ENCODE data around the gene CEP89. TPM values are rescaled to one million over a fixed set of nuclear protein-coding genes. Genes with fewer than 3 reads are reported as not detected.
"Not testable (repeated sequence)": the region's sequence is repeated elsewhere in the genome, so short reads cannot be mapped to it uniquely, and the experiment has no call there.

CEP89 gene
- total RNA-seq, 4 donors from 2014 or later = 8.8 to 19.8 (median 14.0) TPM

DNA sequence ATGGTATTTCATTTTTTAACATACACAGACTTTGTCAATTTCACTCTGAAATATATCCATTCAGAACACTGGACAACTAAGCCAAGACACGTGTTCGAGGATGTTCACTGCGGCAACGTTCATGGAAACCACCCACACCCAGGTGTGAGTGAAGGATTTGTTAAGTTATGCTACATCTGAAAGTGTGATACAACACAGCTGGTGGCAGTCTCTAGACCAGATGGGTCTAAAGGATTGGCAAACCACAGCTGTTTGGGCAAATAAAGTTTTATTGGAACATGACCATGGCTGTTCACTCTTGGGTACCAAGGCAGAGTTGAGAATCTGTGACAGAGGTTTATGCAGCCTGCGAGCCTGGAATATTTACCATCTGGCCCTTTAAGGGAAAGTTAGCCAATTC is 114.2 kb downstream of the CEP89 start:
- peak in 1 of 3 donors; percentile 25 for DNase-seq
- no peaks in the 10 kb centered on the region for H3K9me3 ChIP-seq
- H3K27me3 ChIP-seq = no peaks in the 10 kb centered on the region
- no peak overlapping the region for H3K27ac ChIP-seq
- H3K4me3 ChIP-seq = no peak overlapping the region
- no peaks in the 10 kb centered on the region for H3K4me1 ChIP-seq
- no peak for TF ChIP-seq POLR2A (IDR thresholded peaks at IDR 0.05)
- TF ChIP-seq, protein P1, sequence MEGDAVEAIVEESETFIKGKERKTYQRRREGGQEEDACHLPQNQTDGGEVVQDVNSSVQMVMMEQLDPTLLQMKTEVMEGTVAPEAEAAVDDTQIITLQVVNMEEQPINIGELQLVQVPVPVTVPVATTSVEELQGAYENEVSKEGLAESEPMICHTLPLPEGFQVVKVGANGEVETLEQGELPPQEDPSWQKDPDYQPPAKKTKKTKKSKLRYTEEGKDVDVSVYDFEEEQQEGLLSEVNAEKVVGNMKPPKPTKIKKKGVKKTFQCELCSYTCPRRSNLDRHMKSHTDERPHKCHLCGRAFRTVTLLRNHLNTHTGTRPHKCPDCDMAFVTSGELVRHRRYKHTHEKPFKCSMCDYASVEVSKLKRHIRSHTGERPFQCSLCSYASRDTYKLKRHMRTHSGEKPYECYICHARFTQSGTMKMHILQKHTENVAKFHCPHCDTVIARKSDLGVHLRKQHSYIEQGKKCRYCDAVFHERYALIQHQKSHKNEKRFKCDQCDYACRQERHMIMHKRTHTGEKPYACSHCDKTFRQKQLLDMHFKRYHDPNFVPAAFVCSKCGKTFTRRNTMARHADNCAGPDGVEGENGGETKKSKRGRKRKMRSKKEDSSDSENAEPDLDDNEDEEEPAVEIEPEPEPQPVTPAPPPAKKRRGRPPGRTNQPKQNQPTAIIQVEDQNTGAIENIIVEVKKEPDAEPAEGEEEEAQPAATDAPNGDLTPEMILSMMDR (IDR thresholded peaks at IDR 0.05) = no peak
- H3K36me3 ChIP-seq = peaks cover 0 to 71% (median 0%) of the 10 kb centered on the region in 3 donors

DNA sequence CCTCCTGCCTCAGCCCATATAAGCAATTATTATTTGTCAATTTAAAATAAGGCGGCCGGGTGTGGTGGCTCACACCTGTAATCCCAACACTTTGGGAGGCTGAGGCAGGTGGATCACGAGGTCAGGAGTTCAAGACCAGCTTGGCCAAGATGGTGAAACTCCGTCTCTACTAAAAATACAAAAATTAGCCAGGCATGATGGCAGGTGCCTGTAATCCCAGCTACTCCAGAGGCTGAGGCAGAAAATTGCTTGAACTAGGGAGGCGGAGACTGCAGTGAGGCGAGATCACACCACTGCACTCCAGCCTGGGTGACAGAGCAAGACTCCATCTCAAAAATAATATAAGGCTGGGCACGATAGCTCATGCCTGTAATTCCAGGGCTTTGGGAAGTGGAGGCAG is 114.9 kb downstream of the CEP89 start:
- not testable (repeated sequence) for H3K27me3 ChIP-seq

DNA sequence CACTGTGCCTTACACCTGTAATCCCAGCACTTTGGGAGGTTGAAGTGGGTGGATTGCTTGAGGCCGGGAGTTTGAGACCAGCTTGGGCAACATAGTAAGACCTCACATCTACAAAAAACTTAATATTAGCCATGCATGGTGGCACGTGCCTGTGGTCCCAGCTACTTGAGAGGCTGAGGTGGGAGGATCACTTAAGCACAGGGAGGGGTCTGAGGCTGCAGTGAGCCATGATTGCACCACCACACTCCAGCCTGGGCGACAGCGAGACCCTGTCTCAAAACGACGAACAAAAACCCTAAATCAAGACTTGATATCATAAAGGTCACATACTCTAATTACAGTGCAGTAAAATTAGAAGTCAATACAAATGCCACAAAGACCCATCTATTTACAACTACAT is 119.5 kb downstream of the CEP89 start:
- Histone ChIP-seq H3K9me3 (no peaks in the 10 kb centered on the region), H3K4me3 (no peak overlapping the region), H3K27me3 (no peaks in the 10 kb centered on the region), H3K4me1 (no peaks in the 10 kb centered on the region), H3K27ac (no peak overlapping the region), H3K36me3 (peaks cover 0 to 32% (median 0%) of the 10 kb centered on the region in 3 donors)
- TF ChIP-seq POLR2A (IDR thresholded peaks at IDR 0.05) = no peak
- TF ChIP-seq, protein P1 (IDR thresholded peaks at IDR 0.05) = no peak
- DNase-seq = peak in 1 of 3 donors; percentile 26

More for the DNA sequence above, 114.9 kb downstream of the CEP89 start:
- peak in 1 of 3 donors; percentile 14 for DNase-seq
- not testable (repeated sequence) for H3K4me1 ChIP-seq, H3K9me3 ChIP-seq, H3K4me3 ChIP-seq, H3K27ac ChIP-seq
- H3K36me3 ChIP-seq = peaks cover 0 to 64% (median 0%) of the 10 kb centered on the region in 3 donors

DNA sequence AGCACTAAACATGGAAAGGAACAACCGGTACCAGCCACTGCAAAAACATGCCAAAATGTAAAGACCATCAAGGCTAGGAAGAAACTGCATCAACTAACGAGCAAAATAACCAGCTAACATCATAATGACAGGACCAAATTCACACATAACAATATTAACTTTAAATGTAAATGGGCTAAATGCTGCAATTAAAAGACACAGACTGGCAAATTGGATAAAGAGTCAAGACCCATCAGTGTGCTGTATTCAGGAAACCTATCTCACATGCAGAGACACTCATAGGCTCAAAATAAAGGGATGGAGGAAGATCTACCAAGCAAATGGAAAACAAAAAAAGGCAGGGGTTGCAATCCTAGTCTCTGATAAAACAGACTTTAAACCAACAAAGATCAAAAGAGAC is 123.7 kb downstream of the CEP89 start:
- H3K4me3 ChIP-seq, H3K9me3 ChIP-seq, H3K27me3 ChIP-seq, DNase-seq, H3K4me1 ChIP-seq, H3K27ac ChIP-seq: not testable (repeated sequence)
- peaks cover 0 to 10% (median 0%) of the 10 kb centered on the region in 3 donors for H3K36me3 ChIP-seq

DNA sequence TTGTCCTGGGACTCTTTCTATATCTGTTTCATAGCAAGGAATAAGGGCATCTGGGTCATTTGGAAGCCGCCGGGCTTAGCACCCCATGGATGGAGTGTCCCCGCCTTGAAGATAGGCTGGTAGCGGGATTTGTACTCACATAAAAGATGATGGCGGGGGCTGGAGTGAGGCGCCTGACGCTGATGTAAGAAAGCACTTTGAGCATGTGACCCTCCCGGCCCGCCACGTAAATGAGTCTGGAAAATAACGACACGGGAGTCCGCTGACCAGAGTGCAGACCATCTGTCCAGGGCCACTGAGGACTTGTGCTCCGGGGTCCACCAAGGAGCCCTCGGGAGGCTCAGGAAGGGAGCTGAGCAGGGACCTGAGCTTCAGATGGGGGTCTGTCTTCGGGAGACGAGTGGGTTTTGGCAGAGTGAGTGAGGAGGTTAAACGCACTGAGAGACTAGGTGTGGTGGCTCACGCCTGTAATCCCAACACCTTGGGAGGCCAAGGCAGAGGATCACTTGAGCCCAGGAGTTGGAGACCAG is 128.0 kb downstream of the CEP89 start:
- Histone ChIP-seq H3K27me3 (no peaks in the 10 kb centered on the region), H3K27ac (no peak overlapping the region), H3K36me3 (peaks cover 0 to 32% (median 0%) of the 10 kb centered on the region in 3 donors), H3K4me3 (no peak overlapping the region), H3K4me1 (no peaks in the 10 kb centered on the region), H3K9me3 (no peaks in the 10 kb centered on the region)
- no peak for TF ChIP-seq POLR2A (IDR thresholded peaks at IDR 0.05)
- TF ChIP-seq, protein P1 (IDR thresholded peaks at IDR 0.05) = no peak
- no peak for DNase-seq

DNA sequence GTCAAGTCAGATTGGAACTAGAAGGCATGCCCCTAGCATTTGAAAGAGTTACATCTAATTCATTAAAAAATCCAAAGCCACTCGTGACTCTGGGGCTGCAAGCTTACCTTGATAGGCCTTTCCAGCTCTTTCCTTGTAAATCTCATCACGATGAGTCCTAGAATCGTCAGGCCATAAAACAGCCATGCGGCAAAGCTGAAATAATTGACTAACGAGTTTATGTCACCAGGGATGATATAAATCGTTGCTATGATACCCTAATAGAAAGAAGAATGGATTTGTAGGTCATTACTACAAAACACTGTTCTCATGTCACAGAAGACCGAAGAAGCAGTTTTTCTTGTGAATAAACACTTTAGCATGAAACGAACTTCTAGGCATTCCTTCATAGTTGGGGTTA is 129.7 kb downstream of the CEP89 start:
- Histone ChIP-seq H3K36me3 (peaks cover 0 to 32% (median 0%) of the 10 kb centered on the region in 3 donors), H3K27me3 (no peaks in the 10 kb centered on the region), H3K4me3 (no peak overlapping the region), H3K9me3 (no peaks in the 10 kb centered on the region), H3K27ac (no peak overlapping the region), H3K4me1 (no peaks in the 10 kb centered on the region)
- DNase-seq = no peak
- TF ChIP-seq POLR2A (IDR thresholded peaks at IDR 0.05) = no peak
- TF ChIP-seq, protein P1 (IDR thresholded peaks at IDR 0.05) = no peak

DNA sequence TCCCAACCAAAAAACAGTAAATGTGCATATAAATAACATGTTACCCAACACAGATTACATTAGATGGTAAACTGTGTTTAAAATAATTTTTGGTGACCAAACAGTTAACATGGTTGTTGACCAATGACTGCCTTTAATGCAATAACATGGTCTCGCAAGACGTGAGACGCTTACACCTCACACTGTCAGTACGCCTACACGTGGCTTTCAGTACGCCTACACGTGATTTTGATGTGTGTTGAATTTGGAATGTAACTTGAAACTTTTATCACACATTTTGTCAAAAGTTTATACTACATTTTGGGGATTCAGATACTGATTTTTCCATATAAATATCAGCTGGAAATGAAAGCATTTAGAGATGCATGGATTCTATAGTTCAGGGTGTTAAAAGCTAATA is 134.2 kb downstream of the CEP89 start:
- Histone ChIP-seq H3K27me3 (no peaks in the 10 kb centered on the region), H3K4me1 (no peaks in the 10 kb centered on the region), H3K27ac (no peak overlapping the region), H3K36me3 (peaks cover 0 to 36% (median 0%) of the 10 kb centered on the region in 3 donors), H3K4me3 (no peak overlapping the region), H3K9me3 (no peaks in the 10 kb centered on the region)
- TF ChIP-seq, protein P1 (IDR thresholded peaks at IDR 0.05) = no peak
- TF ChIP-seq POLR2A (IDR thresholded peaks at IDR 0.05) = no peak
- DNase-seq = no peak

DNA sequence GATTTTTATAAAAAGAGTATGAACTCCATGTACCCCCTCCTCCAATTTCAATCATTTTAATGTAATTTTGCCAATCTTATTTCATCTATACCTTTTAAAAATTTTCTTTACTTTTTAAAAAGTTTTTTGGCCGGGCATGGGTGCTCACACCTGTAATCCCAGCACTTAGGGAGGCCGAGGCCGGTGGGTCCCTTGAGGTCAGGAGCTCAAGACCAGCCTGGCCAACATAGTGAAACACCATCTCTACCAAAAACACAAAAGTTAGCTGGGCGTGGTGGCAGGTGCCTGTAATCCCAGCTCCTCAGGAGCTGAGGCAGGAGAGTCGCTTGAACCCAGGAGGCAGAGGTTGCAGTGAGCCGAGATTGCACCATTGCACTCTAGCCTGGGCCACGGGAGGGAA is 138.4 kb downstream of the CEP89 start:
- not testable (repeated sequence) for H3K4me1 ChIP-seq, H3K27ac ChIP-seq, H3K9me3 ChIP-seq, H3K4me3 ChIP-seq, DNase-seq, H3K27me3 ChIP-seq
- H3K36me3 ChIP-seq = peaks cover 0 to 38% (median 0%) of the 10 kb centered on the region in 3 donors

DNA sequence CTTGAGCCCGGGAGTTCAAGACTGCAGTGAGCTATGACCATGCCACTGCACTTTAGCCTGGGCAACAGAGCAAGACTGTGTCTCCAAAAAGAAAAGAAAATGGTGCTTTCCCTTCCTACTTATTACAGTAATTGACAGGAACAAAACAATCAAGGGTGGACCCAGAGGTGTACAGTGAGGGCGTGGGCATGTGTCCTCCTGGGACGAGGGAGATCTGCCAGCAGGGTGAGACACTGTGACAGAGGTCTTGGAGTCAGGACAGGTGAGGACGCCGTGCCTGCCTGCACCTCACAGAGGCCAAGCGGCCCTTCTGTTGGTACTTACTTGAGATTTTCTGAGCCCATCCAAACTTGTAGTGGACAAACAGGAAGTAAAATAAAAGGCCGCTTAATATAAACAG is 138.9 kb downstream of the CEP89 start:
- not testable (repeated sequence) for H3K27me3 ChIP-seq, H3K27ac ChIP-seq, H3K4me3 ChIP-seq, DNase-seq, H3K9me3 ChIP-seq, H3K4me1 ChIP-seq
- peaks cover 0 to 43% (median 0%) of the 10 kb centered on the region in 3 donors for H3K36me3 ChIP-seq

DNA sequence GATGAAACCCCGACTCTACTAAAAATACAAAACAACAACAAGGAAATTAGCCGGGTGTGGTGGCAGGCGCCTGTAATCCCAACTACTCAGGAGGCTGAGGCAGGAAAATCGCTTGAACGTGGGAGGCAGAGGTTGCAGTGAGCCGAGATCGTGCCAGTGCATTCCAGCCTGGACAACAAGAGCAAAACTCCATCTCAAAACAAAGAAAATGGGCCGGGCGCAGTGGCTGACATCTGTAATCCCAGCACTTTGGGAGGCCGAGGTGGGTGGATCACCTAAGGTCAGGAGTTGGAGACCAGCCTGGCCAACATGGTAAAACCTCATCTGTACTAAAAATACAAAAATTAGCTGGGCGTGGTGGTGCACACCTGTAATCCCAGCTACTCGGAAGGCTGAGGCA is 139.7 kb downstream of the CEP89 start:
- H3K4me3 ChIP-seq, H3K27ac ChIP-seq, H3K4me1 ChIP-seq, DNase-seq, H3K9me3 ChIP-seq, H3K27me3 ChIP-seq: not testable (repeated sequence)
- H3K36me3 ChIP-seq = peaks cover 0 to 45% (median 0%) of the 10 kb centered on the region in 3 donors
